Endothelial cell (in vitro differentiated cells): Measurements from ENCODE around the gene CNIH2. TPM values are rescaled to one million over a fixed set of nuclear protein-coding genes. Genes with fewer than 3 reads are reported as not detected.

Experiments used
- DNase-seq: peaks from one replicate; pipeline ENCODE4 v3.0.0; 2021; ENCODE audit warnings: low spot score
- H3K27ac Mint-ChIP-seq: one replicate; pipeline ENCODE4 v1.8.0; 2021; ENCODE audit warnings: mixed read lengths, inconsistent platforms; ENCODE audit not compliant: unreplicated experiment
- H3K27me3 Mint-ChIP-seq: one replicate; pipeline ENCODE4 v1.8.0; 2021; ENCODE audit warnings: mild to moderate bottlenecking, moderate library complexity, mixed read lengths, inconsistent platforms; ENCODE audit not compliant: unreplicated experiment
- H3K36me3 Mint-ChIP-seq: one replicate; pipeline ENCODE4 v1.8.0; 2021; ENCODE audit warnings: mild to moderate bottlenecking, low read depth, mixed read lengths, inconsistent platforms; ENCODE audit not compliant: unreplicated experiment
- H3K4me1 Mint-ChIP-seq: one replicate; pipeline ENCODE4 v1.8.0; 2021; ENCODE audit warnings: mild to moderate bottlenecking, mixed read lengths, inconsistent platforms; ENCODE audit not compliant: unreplicated experiment
- H3K4me3 Mint-ChIP-seq: one replicate; pipeline ENCODE4 v1.8.0; 2021; ENCODE audit warnings: mild to moderate bottlenecking, mixed read lengths, inconsistent platforms; ENCODE audit not compliant: unreplicated experiment
- H3K9me3 Mint-ChIP-seq: one replicate; pipeline ENCODE4 v1.8.0; 2021; ENCODE audit warnings: mixed read lengths, inconsistent platforms; ENCODE audit not compliant: unreplicated experiment
- CTCF ChIP-seq: fragments of 200-600 bp; sonication (generic); IDR thresholded peaks from one replicate; pipeline ENCODE4 v1.5.0; 2021; ENCODE audit warnings: antibody characterized with exemption; ENCODE audit not compliant: unreplicated experiment
- long read RNA-seq: library from polyadenylated mRNA; unstranded; transcript quantifications from one replicate; pipeline ENCODE4 v2.0.0, GENCODE V29; 2020; ENCODE audit not compliant: unreplicated experiment
- total RNA-seq: library from RNA; stranded (reverse); fragmentation: NEBNext Ultra II Directional; extraction: Animal tissue kit (Norgen Biotek cat#: 25700); gene quantifications from one replicate; pipeline ENCODE4 v1.2.1, GENCODE V29; 2021; ENCODE audit not compliant: unreplicated experiment

Gene CNIH2
- 1.9 TPM for total RNA-seq
- long read RNA-seq = 0 reads

GRCh38 chr11:66277471-66278362 lies at the start of gene CNIH2:
CNIH2 (plus strand) TSS chr11:66278175; CDS start chr11:66278457, 282 bp downstream.
- H3K27ac Mint-ChIP-seq = peak within 1 kb of the TSS; percentile 57
- H3K4me3 Mint-ChIP-seq = no peak within 1 kb of the TSS
- no peaks in the 10 kb centered on the region for H3K9me3 Mint-ChIP-seq
- H3K4me1 Mint-ChIP-seq = peaks cover 14% of the 10 kb centered on the region
- no peak for TF ChIP-seq CTCF
- H3K36me3 Mint-ChIP-seq = peaks cover 25% of the 10 kb centered on the region
- peak; percentile 66 for DNase-seq
- H3K27me3 Mint-ChIP-seq = peaks cover 23% of the 10 kb centered on the region

GRCh38 chr11:66228521-66228920 lies 49.5 kb upstream of the CNIH2 start:
- H3K27ac Mint-ChIP-seq = peak overlapping the region; percentile 28
- no peak for DNase-seq
- H3K36me3 Mint-ChIP-seq = peaks cover 45% of the 10 kb centered on the region

GRCh38 chr11:66230156-66230555 lies 47.8 kb upstream of the CNIH2 start:
- Mint-ChIP-seq H3K9me3 (no peaks in the 10 kb centered on the region), H3K27ac (no peak overlapping the region), H3K4me3 (peak overlapping the region; percentile 62), H3K27me3 (peaks cover 7% of the 10 kb centered on the region), H3K36me3 (peaks cover 52% of the 10 kb centered on the region), H3K4me1 (no peaks in the 10 kb centered on the region)
- TF ChIP-seq CTCF = no peak
- no peak for DNase-seq

More at GRCh38 chr11:66228521-66228920, 49.5 kb upstream of the CNIH2 start:
- no peak for TF ChIP-seq CTCF
- H3K4me1 Mint-ChIP-seq = no peaks in the 10 kb centered on the region
- no peaks in the 10 kb centered on the region for H3K9me3 Mint-ChIP-seq
- peak overlapping the region; percentile 47 for H3K4me3 Mint-ChIP-seq
- H3K27me3 Mint-ChIP-seq = peaks cover 7% of the 10 kb centered on the region

GRCh38 chr11:66230978-66231377 lies 47.0 kb upstream of the CNIH2 start:
- no peaks in the 10 kb centered on the region for H3K4me1 Mint-ChIP-seq
- peaks cover 7% of the 10 kb centered on the region for H3K27me3 Mint-ChIP-seq
- peaks cover 60% of the 10 kb centered on the region for H3K36me3 Mint-ChIP-seq
- no peak for TF ChIP-seq CTCF
- DNase-seq = no peak
- no peaks in the 10 kb centered on the region for H3K9me3 Mint-ChIP-seq
- H3K4me3 Mint-ChIP-seq = no peak overlapping the region
- H3K27ac Mint-ChIP-seq = no peak overlapping the region

GRCh38 chr11:66231561-66231960 lies 46.4 kb upstream of the CNIH2 start:
- TF ChIP-seq CTCF = no peak
- Mint-ChIP-seq H3K36me3 (peaks cover 61% of the 10 kb centered on the region), H3K4me1 (no peaks in the 10 kb centered on the region), H3K27me3 (peaks cover 7% of the 10 kb centered on the region), H3K4me3 (no peak overlapping the region), H3K27ac (no peak overlapping the region), H3K9me3 (no peaks in the 10 kb centered on the region)
- DNase-seq = no peak
